Measurements from ENCODE around the gene MSH6.

- no peak for TF ChIP-seq CTCF (IDR thresholded peaks at IDR 0.05; ENCODE audit: poor library complexity)
- TF ChIP-seq EZH2 (IDR thresholded peaks at IDR 0.05; ENCODE audit: borderline replicate concordance) = no peak
- no peak for TF ChIP-seq EZH2phosphoT487 (IDR thresholded peaks at IDR 0.05; ENCODE audit: low read depth, severe bottlenecking, unreplicated experiment)
Measured at GRCh38 chr2:47818777-47819176, 35.8 kb downstream of the MSH6 start.

Measured in hepatocyte (in vitro differentiated cells).